NCI-H2107 (cell line): ENCODE measurements around the gene TIGD2.

Source experiments
- DNase-seq: peaks from one replicate; lab custom pipeline; 2025; lab: John Stamatoyannopoulos, UW

TIGD2 gene

DNA sequence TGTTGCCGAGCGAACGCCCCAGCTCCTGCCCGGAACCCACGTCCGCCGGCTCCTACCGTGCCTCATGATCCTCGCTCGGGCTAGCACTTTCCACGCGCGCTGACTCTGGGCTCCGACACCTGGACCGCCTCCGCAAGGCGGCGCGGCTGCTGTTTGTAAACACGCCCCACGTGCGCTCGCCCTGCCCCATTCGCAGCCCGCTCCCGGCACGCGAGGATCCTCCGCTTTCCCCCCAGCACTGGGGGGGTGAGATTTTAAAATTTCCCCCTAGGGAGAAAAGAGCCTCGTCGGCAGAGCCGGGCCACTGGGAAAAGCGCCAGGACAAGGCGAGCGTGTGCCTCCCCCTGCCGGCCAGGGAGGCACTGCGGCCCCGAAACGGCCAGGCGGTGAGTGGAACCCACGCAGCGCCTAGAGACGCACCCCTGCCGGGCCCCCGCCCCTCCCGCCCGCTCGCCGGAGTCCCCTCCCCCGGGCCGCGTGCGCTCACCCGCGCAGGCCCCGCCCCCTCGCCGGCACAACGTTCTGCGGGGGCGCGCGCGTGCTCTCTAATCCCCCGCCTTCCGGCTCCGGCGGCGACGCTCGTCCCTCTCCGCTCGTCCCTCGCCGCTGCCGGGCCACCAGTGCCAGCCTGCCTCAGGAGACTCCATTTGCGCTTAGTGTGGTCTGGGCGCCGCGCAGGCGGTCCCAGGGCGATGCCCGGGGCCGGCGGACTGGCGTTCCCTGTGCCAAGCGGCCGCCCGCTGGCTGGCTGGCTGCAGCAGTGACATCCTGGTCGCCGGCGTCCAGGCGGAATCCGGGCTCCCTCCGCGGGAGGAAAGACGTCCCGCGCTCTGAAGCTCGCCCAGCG is at the start of gene TIGD2:
TSS of gene TIGD2 (plus strand) at position 548 of the 847 bp plus-strand sequence. CDS start 1,442 bp downstream, outside the sequence.
- peak; percentile 50 for DNase-seq

DNA sequence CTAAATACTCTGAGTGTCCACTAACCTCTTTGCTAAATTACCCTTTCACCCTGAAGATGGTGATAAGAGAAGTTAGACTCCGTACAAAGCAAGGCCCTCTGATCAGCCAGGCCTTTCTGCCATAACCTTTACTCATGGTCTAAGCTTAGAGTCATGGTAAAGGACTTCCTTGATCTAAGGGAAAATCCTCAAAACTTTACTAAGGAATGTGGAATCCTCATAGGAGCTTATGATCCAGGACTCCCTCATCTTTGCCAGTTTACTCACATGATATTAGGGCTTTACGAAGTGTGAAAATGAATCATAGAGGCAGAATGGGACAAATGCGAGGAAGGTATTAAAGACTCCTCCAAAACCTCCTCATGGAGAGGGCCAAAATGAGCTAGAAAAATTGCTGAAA is 46.5 kb upstream of the TIGD2 start:
- DNase-seq, result no peak

DNA sequence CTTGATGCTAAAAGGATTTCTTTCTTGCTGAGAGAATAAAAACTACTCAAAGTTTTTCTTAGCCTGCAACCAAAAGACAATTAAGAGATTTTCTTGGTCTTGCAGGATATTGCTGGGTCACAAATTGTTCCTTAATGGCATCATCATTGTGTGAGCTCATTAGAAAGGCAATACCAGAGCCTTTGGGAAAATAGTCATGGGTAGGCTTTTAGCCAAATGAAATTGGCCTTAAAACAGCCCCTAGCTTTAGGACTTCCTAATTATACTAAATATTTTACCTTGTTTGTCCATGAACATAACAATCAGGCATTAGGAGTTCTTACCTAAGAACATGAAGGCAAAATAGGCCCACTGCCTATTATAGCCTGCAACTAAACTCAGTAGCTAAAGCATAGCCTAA is 43.9 kb upstream of the TIGD2 start:
- DNase-seq, result no peak

DNA sequence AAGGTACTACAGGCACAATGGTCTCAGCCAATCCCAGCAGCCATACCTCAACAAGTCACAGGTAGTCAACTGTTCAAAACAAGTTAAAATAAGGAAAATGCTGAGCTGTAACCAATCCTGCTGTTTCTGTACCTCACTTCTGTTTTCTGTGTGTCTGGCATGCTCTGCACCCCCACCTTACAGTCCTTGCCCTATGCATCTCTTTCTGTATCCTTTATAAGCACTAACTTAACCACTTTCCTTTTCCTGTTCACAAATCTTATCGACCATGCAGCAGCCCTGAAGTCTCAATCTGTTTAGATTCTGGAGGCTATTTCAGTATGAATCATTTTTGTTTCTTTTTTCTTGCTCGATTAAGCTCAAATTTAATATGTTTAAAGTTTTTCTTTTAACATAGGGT is 41.9 kb upstream of the TIGD2 start:
- no peak for DNase-seq

DNA sequence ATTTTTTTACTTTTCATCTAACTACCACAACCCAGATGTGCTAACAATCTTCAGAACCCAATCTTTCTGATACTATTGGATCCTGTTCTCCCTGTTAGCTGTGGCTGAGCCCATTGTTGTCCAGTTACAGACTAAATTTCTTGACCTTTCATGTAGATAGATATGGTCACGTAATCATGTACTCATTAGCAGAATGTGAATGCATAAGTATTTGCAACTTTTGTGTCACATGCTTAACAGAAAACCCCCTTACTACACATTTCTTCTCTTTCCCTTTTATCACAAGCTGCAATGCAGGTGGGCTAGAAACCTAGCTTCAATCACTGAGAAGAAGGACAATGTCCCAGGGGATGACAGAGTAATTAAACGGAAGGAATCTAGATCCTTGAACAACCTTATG is 41.3 kb upstream of the TIGD2 start:
- DNase-seq, result no peak

DNA sequence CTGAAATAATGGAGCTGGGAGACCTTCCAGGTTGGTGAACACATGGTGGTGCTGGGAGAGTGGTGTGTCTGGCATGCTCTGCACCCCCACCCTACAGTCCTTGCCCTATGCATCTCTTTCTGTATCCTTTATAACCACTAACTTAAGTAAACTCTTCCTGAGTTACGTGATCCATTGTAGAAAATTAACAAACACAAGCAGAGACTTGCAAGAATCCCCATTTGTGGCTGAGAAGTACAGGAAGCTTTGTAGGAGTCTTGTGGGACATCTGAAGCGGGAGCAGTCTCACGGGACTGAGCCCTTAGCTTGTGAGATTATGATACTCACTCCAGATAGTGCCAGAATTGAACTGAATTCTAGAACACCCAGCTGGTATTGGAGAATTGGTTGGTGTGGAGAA is 40.0 kb upstream of the TIGD2 start:
- no peak for DNase-seq

DNA sequence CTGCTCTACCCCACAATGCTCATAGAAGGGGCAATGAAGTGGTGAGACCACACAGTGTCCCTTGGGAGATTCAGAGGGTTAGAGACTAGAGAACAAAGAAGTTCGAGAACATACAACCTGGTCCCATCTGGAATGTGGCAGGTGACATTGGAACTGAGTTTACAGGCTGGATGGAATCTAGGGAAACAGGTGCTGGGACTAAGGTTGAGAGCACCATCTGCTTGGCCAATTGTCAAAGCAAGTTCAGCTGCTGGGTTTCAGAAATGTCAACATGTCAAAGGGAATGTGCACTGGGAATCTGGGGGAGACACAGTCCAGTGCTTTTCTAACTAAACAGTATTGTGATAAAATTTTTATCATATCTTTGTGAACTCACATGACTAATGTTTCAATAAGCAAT is 38.4 kb upstream of the TIGD2 start:
- no peak for DNase-seq

DNA sequence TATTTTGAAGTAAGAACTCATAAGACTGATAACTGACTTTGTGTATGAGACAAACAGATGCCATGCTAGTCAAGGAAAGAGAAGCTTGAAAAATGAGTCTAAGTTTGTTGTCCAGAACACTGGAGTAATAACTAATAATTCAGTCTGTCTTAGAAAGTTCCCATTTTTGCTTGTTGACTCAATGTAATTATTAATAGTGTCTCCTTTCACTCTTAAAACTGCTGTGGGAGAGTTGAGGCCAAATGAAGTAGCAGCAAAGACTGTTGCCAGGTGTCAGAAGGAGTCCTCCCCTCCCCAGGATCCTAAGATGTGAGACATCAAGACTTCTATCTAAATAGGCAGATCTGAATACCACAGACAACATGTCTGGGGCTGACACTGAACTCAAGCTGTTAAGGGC is 33.6 kb upstream of the TIGD2 start:
- no peak for DNase-seq

DNA sequence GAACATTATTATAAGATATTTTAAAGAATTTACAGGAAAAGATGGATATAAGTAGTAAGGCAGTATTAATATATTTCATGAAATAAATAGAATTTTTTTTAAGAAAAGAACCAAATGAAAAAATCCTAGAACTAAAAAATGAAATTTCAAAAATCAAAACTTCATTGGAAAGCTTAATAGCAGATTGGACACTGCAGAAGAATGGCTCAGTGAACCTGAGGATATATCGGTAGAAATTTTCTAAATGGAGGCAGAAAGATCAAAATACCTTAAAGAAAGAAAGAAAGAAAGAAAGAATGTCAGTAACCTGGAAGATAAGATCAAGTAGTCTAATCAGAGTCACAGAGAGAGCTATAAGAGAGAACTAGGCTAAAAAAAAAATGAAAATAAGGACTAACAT is 33.0 kb upstream of the TIGD2 start:
- no peak for DNase-seq

DNA sequence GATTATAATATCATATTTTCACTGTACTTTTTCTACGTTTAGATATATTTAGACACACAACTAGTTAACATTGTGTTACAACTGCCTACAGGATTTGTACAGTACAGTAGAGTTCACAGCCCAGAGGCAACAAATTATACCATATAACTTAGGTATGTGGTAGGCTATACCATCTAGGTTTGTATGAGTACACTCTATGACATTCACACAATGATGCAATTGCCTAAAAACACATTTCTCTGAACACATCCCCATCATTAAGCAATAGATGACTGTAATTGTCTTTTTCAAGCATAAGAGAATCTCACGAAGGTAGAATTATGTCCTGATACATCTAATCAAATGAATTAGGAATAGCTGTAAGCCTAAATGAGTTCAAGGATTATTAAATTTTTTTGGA is 12.3 kb upstream of the TIGD2 start:
- no peak for DNase-seq

DNA sequence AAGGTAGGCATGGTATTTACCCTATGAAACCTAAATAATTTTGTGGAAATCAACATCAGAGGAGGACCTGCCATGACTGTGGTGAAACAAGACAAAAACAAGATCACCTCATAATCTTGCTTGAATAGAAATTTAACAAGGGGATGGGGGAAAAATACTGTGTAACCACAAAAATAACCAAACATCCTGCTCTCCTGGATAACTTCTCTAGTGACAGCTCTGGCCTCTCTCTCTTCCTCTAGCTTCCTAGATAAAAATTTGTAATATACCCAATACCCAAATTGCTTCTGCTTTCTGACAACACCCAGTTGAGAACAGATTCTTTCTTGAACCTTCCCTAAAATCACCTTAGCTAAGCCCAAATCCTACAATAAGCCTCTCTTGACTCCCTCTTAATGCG is 11.9 kb upstream of the TIGD2 start:
- no peak for DNase-seq

DNA sequence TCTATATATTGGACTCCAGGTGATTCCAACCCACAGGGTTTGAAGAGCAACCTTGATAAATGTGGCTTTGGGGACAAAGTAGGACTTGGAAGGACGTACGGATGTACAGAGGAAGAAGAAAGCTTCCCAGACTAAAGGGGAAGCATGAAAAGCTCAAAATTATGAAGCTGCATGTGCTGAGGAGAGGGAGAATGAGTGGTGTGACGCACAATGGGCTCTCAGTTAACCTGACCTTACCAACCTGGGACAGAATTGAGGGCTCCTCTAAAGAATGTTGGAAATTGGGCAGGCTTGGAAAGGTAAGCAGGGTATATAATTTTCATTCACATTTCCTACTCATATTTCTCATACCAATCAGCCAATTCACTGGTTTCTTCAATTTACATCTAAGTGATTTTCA is 10.5 kb upstream of the TIGD2 start:
- no peak for DNase-seq

DNA sequence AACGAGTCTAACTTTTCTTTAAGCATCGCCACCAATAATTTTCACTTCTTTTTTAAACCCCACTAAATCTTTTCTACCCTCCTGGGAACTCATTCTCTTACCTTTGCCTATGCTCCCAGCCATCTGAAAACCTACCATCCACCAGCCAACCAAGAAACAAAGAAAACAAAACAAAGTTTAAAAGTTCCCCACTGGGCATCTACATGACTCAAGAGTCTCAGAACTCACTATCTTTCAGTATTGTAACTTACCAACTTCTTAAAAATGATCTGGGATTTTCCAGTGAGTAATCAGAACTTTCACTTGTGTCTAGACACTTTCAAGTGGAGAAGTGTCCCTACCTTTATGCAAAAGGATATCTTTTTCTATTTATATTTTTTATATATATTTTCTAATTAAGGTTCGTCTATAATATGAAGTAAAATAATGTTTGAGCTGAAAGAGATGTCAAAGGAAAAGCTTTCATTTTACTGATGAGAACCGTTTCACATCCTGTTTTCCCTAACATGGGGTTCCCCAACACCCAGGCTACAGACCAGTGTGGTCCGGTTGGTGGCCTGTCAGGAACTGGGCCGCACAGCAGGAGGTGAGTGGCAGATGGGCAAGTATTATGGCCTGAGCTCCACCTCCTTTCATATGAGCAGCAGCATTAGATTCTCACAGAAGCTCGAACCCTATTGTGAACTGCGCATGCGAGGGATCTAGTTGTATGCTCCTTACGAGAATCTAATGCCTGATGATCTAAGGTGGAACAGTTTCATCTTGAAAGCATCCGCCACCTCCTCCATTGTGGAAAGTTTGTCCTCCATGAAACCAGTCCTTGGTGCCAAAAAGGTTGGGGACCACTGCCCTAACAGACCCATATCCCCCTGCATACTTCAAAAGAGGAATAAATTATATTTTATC is 9.8 kb upstream of the TIGD2 start:
- DNase-seq, result no peak

DNA sequence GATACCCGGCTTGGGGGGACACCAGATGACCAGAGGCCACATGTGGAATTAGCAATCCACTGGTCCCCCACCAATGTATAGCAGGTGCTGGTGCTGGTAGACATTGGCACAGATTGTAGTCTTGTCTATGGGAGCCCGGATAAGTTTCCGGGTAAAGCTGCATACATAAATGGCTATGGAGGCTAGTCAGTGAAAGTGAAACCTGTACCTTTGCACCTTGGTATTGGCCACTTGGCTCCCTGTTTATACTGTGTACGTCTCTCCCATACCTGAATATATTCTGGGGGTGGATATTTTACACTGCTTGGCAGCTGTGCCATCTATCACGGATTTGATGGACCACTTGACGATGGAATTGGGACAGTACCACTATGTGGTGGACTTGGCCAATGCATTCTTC is 5.6 kb upstream of the TIGD2 start:
- DNase-seq, result no peak

DNA sequence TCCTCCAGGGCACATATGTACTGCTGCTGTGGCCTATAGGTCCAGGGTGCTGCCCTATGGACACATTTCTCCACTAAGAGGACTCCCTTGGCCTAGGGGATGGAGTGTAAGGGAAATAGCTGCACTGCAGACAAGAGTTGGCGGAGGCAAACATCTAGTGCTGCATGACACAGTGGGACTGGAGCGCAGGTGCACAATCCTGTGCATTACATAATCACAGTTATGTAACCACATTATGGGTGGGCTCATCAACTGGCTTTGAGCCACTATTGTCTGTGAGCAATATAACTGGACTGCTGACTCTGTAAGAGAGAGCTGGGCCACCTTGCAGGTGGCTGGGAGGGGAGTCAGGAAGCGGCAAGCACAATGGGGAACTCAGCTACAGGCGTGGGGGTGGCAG is 3.2 kb upstream of the TIGD2 start:
- no peak for DNase-seq

DNA sequence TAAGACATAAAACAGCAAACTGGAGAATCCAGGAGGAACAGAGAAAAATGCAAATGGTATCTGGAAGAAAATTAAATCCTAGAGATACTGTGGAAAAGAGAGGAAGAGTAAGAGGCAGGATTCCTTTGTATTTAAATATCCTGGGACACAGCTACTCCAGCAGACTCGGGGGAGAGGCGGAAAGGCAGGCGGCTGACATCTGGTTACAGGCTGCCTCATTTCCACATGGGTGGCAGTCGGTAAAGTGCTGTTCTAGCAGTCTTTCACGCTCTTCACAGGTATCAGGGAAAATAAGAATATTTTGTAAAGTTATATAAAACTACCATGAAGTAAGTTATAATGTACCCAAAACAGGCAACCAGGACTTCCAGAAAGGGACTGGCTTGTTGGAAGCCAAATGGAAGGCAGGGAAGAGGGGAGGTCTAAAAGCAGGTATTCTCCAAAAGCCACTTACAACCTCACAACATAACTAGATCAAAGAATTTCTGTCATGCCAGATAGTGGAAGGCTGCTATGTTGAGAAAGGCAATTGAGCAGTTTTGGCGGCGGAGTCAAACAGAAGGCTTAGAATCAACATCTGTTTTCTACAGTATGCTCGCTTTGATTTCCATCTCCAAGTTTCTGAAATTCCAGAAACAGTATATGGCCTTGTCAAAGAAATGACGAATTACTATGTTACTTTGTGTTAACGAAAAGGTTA is 1.3 kb upstream of the TIGD2 start:
- no peak for DNase-seq

DNA sequence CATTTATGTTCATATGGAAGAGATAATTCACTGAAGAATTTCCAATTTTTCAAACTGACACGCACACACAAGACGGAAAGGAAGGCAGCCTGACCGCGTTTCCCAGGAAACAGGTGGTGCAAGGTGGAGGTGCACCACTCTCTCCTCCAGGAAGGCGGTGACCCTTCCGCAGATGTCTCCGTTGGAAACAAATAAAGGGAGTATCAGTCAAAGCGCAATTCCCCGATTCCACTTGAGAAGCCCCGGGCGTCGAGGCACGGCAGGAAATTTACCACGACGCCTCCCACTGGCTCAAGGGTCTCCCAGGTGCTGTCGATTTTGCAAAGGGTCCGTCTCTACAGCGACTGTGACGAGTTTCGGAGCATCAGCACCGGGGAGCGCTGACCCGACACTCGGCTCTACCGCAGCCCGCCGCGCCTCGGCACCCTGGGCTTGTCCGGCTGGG is 770 bp upstream of the TIGD2 start:
- no peak for DNase-seq

DNA sequence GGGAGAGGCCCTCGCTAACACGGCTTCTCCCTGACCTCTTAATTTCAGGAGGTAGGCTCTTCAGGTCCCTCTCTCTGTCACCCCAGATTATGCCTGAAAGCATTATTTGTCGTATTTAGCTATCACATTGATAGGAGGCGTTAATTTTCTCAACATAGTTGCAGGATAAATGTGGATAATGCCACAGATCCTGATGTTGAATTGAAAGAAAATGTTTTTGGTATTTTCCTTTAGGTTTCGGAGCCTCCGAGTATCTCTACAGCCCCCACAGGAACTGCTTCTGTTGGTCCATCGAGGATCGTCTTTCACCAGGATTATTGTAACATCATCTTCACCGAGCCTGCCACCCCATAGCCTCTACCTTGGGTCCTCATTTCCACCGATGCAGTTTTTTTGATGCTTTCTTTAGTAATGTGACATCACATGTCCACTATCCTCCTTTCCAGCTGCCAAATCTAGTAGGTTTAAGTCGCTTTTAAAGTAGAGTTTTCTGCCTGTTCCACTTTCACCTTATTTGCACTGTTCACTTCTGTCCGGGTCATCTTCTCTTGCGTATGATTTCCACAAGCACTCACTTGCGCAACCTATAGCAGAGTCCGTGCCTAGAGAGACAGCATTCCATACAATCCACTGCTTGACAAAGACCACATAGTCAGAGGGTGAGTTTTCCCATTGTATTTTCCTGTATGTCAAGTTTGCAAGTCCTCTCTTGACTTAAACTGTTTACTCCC is 665 bp downstream of the TIGD2 start:
- no peak for DNase-seq

DNA sequence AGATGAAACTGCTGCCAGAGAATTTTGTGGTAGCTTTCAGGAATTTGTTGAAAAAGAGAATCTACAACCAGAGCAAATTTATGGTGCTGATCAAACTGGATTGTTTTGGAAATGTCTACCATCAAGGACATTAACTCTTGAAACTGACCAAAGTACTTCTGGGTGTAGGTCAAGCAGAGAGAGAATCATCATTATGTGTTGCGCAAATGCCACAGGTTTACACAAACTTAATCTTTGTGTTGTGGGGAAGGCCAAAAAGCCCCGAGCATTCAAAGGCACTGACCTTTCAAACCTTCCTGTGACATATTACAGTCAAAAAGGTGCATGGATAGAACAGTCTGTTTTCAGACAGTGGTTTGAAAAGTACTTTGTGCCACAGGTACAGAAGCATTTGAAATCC is 2.1 kb downstream of the TIGD2 start:
- no peak for DNase-seq

DNA sequence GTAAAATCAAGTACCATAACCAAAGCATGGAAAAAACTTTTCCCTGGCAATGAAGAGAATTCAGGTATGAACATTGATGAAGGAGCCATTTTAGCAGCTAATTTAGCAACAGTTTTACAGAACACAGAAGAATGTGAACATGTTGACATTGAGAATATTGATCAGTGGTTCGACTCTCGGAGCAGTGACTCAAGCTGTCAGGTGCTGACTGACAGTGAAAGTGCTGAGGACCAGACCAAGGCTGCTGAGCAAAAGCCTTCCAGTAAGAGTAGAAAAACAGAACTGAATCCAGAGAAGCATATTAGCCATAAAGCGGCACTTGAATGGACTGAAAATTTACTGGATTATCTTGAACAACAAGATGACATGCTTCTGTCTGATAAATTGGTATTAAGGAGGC is 2.8 kb downstream of the TIGD2 start:
- no peak for DNase-seq

DNA sequence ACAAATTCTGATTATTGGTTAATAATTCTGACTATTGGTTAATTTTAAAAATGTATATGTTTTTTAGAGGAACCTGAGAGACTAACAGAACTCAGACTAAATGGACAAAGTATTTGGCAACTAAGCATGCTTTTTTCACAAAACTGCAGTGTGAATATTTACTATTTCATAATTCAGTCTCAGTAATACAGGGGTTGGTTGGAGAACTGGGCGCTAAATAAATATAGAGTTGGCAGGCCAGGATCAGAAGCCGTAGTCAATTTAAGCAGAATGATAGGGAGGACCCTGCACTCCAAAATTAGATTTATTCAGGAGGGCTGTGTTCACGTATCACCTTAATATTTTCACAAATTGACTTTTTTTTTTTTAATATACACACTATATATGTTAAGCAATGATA is 5.8 kb downstream of the TIGD2 start:
- DNase-seq, result no peak

DNA sequence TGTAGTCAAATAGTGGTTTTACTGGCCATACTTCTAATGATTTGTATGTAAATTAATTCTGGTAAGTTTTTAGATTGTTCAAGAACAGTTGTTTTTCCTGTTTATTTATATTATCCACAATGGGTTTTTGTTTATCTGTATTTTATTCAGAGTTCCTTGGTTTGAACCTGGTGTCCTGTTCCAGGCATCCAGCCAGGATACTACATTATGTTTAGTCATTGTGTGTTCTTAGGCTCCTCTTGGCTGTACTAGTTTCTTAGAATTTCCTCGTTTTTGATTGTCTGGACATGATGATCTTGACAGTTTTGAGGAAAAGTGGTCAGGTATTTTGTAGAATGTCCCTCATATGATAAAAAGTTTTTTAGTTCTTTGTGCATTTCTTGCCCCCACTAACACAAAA is 7.8 kb downstream of the TIGD2 start:
- DNase-seq, result no peak
